Hepatocyte (in vitro differentiated cells): ENCODE results near the gene KCND2.

Experiments used
- EZH2 ChIP-seq: fragments of 200-600 bp; sonication (generic); IDR thresholded peaks from 2 replicates; pipeline ENCODE4 v1.6.1; 2016; ENCODE audit warnings: antibody characterized with exemption, mild to moderate bottlenecking, borderline replicate concordance
- EZH2phosphoT487 ChIP-seq: fragments of 200-600 bp; sonication (generic); IDR thresholded peaks from one replicate; pipeline ENCODE4 v1.6.1; 2018; ENCODE audit warnings: antibody characterized with exemption, mild to moderate bottlenecking, low read depth, moderate library complexity; ENCODE audit not compliant: unreplicated experiment, severe bottlenecking
- TF ChIP-seq, protein P1 (sequence below): fragments of 200-600 bp; sonication (generic); IDR thresholded peaks from 2 replicates; pipeline ENCODE4 v1.5.1; 2016; ENCODE audit warnings: antibody characterized with exemption, mild to moderate bottlenecking; ENCODE audit not compliant: poor library complexity

DNA sequence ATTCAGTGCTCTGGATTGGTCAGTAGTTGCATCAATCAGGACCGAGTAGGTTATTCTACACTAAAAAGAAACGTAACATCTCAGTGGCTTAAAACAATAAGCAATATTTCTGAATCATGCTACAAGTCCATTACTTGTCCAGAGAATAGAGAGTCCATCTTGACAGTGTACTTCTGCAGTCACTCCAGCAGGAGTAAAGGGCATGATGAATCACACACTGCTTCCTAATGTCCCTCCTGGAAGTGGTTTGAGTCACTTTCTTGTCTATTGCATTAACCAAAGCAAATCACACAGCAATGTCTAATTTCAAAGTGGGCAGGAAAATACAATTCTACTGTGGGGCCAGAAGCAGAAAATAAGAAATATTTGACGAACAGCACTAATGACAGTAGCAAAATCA is 460.2 kb downstream of the KCND2 start:
- TF ChIP-seq, protein P1, sequence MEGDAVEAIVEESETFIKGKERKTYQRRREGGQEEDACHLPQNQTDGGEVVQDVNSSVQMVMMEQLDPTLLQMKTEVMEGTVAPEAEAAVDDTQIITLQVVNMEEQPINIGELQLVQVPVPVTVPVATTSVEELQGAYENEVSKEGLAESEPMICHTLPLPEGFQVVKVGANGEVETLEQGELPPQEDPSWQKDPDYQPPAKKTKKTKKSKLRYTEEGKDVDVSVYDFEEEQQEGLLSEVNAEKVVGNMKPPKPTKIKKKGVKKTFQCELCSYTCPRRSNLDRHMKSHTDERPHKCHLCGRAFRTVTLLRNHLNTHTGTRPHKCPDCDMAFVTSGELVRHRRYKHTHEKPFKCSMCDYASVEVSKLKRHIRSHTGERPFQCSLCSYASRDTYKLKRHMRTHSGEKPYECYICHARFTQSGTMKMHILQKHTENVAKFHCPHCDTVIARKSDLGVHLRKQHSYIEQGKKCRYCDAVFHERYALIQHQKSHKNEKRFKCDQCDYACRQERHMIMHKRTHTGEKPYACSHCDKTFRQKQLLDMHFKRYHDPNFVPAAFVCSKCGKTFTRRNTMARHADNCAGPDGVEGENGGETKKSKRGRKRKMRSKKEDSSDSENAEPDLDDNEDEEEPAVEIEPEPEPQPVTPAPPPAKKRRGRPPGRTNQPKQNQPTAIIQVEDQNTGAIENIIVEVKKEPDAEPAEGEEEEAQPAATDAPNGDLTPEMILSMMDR = no peak
- TF ChIP-seq EZH2 = no peak
- TF ChIP-seq EZH2phosphoT487 = no peak
